Central memory CD4-positive, alpha-beta T cell (primary cell): ENCODE results near the gene ADIRF.
"Not testable (repeated sequence)": the region's sequence is repeated elsewhere in the genome, so short reads cannot be mapped to it uniquely, and the experiment has no call there.

Experiments used
- DNase-seq: peaks from one replicate; pipeline ENCODE4 v3.0.0; 2022

ADIRF gene

GRCh38 chr10:86961481-86962091, 6.7 kb upstream of the ADIRF start:
- DNase-seq: no peak

- no peak for DNase-seq
These were observed 5.9 kb upstream of the ADIRF start for GRCh38 chr10:86962136-86962980.

GRCh38 chr10:86962981-86963310, 5.3 kb upstream of the ADIRF start:
- DNase-seq: no peak

- DNase-seq: no peak
These were observed 4.9 kb upstream of the ADIRF start for GRCh38 chr10:86963341-86963919.

GRCh38 chr10:86964061-86964846, 4.0 kb upstream of the ADIRF start:
- no peak for DNase-seq

GRCh38 chr10:86964847-86965190, 3.5 kb upstream of the ADIRF start:
- no peak for DNase-seq

- no peak for DNase-seq
These were observed 2.2 kb upstream of the ADIRF start for GRCh38 chr10:86965986-86966654.

- no peak for DNase-seq
These were observed 771 bp upstream of the ADIRF start for GRCh38 chr10:86967481-86967941.

- no peak for DNase-seq
These were observed 693 bp downstream of the ADIRF start for GRCh38 chr10:86968994-86969355.

- DNase-seq: no peak
These were observed 1.2 kb downstream of the ADIRF start for GRCh38 chr10:86969421-86970041.

- no peak for DNase-seq
These were observed 2.1 kb downstream of the ADIRF start for GRCh38 chr10:86970162-86970981.

GRCh38 chr10:86970982-86971231, 2.6 kb downstream of the ADIRF start:
- DNase-seq: no peak

GRCh38 chr10:86971232-86971991, 3.1 kb downstream of the ADIRF start:
- peak; percentile 90 for DNase-seq

- no peak for DNase-seq
These were observed 4.5 kb downstream of the ADIRF start for GRCh38 chr10:86972613-86973380.

- no peak for DNase-seq
These were observed 6.2 kb downstream of the ADIRF start for GRCh38 chr10:86974484-86974883.

GRCh38 chr10:86976362-86977056, 8.2 kb downstream of the ADIRF start:
- no peak for DNase-seq

GRCh38 chr10:86978457-86978856, 10.2 kb downstream of the ADIRF start:
- not testable (repeated sequence) for DNase-seq

- DNase-seq: no peak
These were observed 11.1 kb downstream of the ADIRF start for GRCh38 chr10:86979296-86979818.

GRCh38 chr10:86979977-86980448, 11.7 kb downstream of the ADIRF start:
- no peak for DNase-seq
